HepG2 (cell line): ENCODE measurements around the gene HELZ. TPM values are rescaled to one million over a fixed set of nuclear protein-coding genes. Genes with fewer than 3 reads are reported as not detected.

ENCODE experiments used
- DZIP1 ChIP-seq: sonication (generic); formaldehyde crosslinking; IDR thresholded peaks from 2 replicates; pipeline ENCODE4 v1.5.0; 2020; ENCODE audit warnings: mild to moderate bottlenecking, missing genetic modification reagents
- FOXP1 ChIP-seq, 2 experiments: fragments of 450-650 bp in 1 of 2; IDR thresholded peaks; 2 replicates each; pipeline ENCODE4 v1.6.1; 2017 to 2018; ENCODE audit warnings: antibody characterized with exemption in 1 of 2
- HIC2 ChIP-seq: sonication (generic); formaldehyde crosslinking; IDR thresholded peaks from 2 replicates; pipeline ENCODE4 v1.9.0; 2022; ENCODE audit warnings: low read depth, missing genetic modification reagents
- IRF9 ChIP-seq: sonication (generic); formaldehyde crosslinking; IDR thresholded peaks from 2 replicates; pipeline ENCODE4 v1.8.0; 2022; ENCODE audit warnings: missing genetic modification reagents, mild to moderate bottlenecking, borderline replicate concordance
- KDM2A ChIP-seq: sonication (generic); formaldehyde crosslinking; IDR thresholded peaks from 2 replicates; pipeline ENCODE4 v1.4.0; 2020; ENCODE audit warnings: low read depth, missing genetic modification reagents, borderline replicate concordance
- LCORL ChIP-seq, 2 experiments: fragments of 450-650 bp in 1 of 2; sonication (generic) in 1 of 2; formaldehyde crosslinking in 1 of 2; IDR thresholded peaks; 2 replicates each; pipeline versions ENCODE4 v1.5.0 to v1.6.1; 2017 to 2020; ENCODE audit warnings: antibody characterized with exemption in 1 of 2, missing genetic modification reagents in 1 of 2
- MAF1 ChIP-seq: sonication (generic); formaldehyde crosslinking; IDR thresholded peaks from 2 replicates; pipeline ENCODE4 v1.5.0; 2020; ENCODE audit warnings: missing genetic modification reagents, borderline replicate concordance
- POLR2AphosphoS5 ChIP-seq: IDR thresholded peaks from 2 replicates; pipeline ENCODE4 v1.6.1; 2012; ENCODE audit warnings: low read depth, low read length
- REL ChIP-seq: sonication (generic); formaldehyde crosslinking; conservative IDR thresholded peaks from 2 replicates; pipeline ENCODE4 v1.8.0; 2022; ENCODE audit warnings: mild to moderate bottlenecking, missing genetic modification reagents, moderate library complexity
- RNF2 ChIP-seq: fragments of 450-650 bp; conservative IDR thresholded peaks from 2 replicates; pipeline ENCODE4 v1.6.1; 2016; ENCODE audit warnings: low read depth
- SALL1 ChIP-seq: sonication (generic); formaldehyde crosslinking; IDR thresholded peaks from 2 replicates; pipeline ENCODE4 v1.8.0; 2022; ENCODE audit warnings: mild to moderate bottlenecking, missing genetic modification reagents
- SRF ChIP-seq: IDR thresholded peaks from 2 replicates; pipeline ENCODE4 v1.6.1; 2011; ENCODE audit warnings: mild to moderate bottlenecking, low read depth, low read length, moderate library complexity
- ZGPAT ChIP-seq: IDR thresholded peaks from 2 replicates; pipeline ENCODE4 v1.6.1; 2016; ENCODE audit warnings: mild to moderate bottlenecking
- ZNF362 ChIP-seq: sonication (generic); formaldehyde crosslinking; IDR thresholded peaks from 2 replicates; pipeline ENCODE4 v1.4.0; 2020; ENCODE audit warnings: missing genetic modification reagents, mild to moderate bottlenecking, borderline replicate concordance
- ZNF574 ChIP-seq: sonication (generic); formaldehyde crosslinking; IDR thresholded peaks from 2 replicates; pipeline ENCODE4 v1.4.0; 2020; ENCODE audit warnings: missing genetic modification reagents
- ZNF772 ChIP-seq: sonication (generic); formaldehyde crosslinking; IDR thresholded peaks from 2 replicates; pipeline ENCODE4 v1.5.0; 2020; ENCODE audit warnings: mild to moderate bottlenecking, missing genetic modification reagents
- ZSCAN9 ChIP-seq: IDR thresholded peaks from 2 replicates; pipeline ENCODE4 v1.6.1; 2016; ENCODE audit warnings: borderline replicate concordance
- polyA plus RNA-seq, 8 experiments: library from polyadenylated mRNA; depleted of rRNA in 3 of 8; stranded (reverse) in 7 of 8; unstranded in 1 of 8; fragments of >200 nt; fragmentation: Illumina TruSeq in 4 of 8; extraction: Trizol in 4 of 8; gene quantifications; 2 replicates each; pipeline versions ENCODE4 v1.2.1 to v1.2.3, GENCODE V29; 2011 to 2016; ENCODE audit warnings: low read depth in 4 of 8, missing spikeins in 1 of 8, mixed read lengths in 1 of 8; ENCODE audit not compliant: insufficient read depth in 1 of 8
- total RNA-seq, 5 experiments: library from RNA; depleted of rRNA; stranded (reverse); fragments of >200 nt; fragmentation: Illumina TruSeq; extraction: Trizol; gene quantifications; 2 replicates each; pipeline ENCODE4 v1.2.3, GENCODE V29; 2016; ENCODE audit warnings: low read depth in 1 of 5

HELZ gene
- total and polyA plus RNA-seq, 2 of the 13 experiments (the other 11 are each of a cell fraction or from before 2014, with no cell fraction given), result 35.3 to 52.4 TPM

- peak; percentile 22; the same call in 1 of the 2 replicates for TF ChIP-seq REL
- TF ChIP-seq HIC2 (CRISPR knock-in tag), result no peak
- 0 out of 2 replicates have a peak, but pooled peaks have one; percentile 29 for TF ChIP-seq ZGPAT (CRISPR knock-in tag)
- TF ChIP-seq IRF9 (CRISPR knock-in tag), result 0 out of 2 replicates have a peak, but pooled peaks have one; percentile 2
- peak; percentile 91 for TF ChIP-seq ZNF362 (CRISPR knock-in tag)
- no peak for TF ChIP-seq FOXP1 (IDR thresholded peaks at IDR 0.05)
- peak; percentile 23; the same call in 1 of the 2 replicates for TF ChIP-seq FOXP1 (CRISPR knock-in tag; IDR thresholded peaks at IDR 0.05)
- peak; percentile 67 for TF ChIP-seq SALL1
- no peak for TF ChIP-seq DZIP1 (CRISPR knock-in tag)
- no peak for TF ChIP-seq SRF
- peak; percentile 66; the same call in 1 of the 2 replicates for TF ChIP-seq MAF1 (CRISPR knock-in tag)
- no peak for TF ChIP-seq RNF2
- no peak for TF ChIP-seq LCORL (IDR thresholded peaks at IDR 0.05)
- 0 out of 2 replicates have a peak, but pooled peaks have one; percentile 17 for TF ChIP-seq LCORL (CRISPR knock-in tag; IDR thresholded peaks at IDR 0.05)
- TF ChIP-seq POLR2AphosphoS5, result peak; percentile 21
- TF ChIP-seq ZNF574 (CRISPR knock-in tag), result peak; percentile 78
- peak; percentile 76 for TF ChIP-seq ZNF772 (CRISPR knock-in tag)
- TF ChIP-seq ZSCAN9 (CRISPR knock-in tag), result peak; percentile 26; the same call in 1 of the 2 replicates
- peak; percentile 46 for TF ChIP-seq KDM2A (CRISPR knock-in tag)
Observed at GRCh38 chr17:67245694-67246402, 852 bp upstream of the HELZ start (continued).
